NCI-H2227 (cell line): ENCODE data around the gene SF3B5.
"Not testable (repeated sequence)": the region's sequence is repeated elsewhere in the genome, so short reads cannot be mapped to it uniquely, and the experiment has no call there.

Experiments used
- DNase-seq: peaks from one replicate; lab custom pipeline; 2025; ENCODE audit not compliant: unreplicated experiment; lab: John Stamatoyannopoulos, UW

Gene SF3B5

GRCh38 chr6:144095134-144096002, at the start of gene SF3B5:
Gene SF3B5 (minus strand): TSS chr6:144095573. CDS start chr6:144095497, 76 bp downstream.
- peak; percentile 98 for DNase-seq

- no peak for DNase-seq
These were observed 49.6 kb upstream of the SF3B5 start for GRCh38 chr6:144144996-144145395.

GRCh38 chr6:144143878-144144277, 48.5 kb upstream of the SF3B5 start:
- DNase-seq, result no peak

GRCh38 chr6:144143106-144143505, 47.7 kb upstream of the SF3B5 start:
- DNase-seq, result no peak

- DNase-seq, result no peak
These were observed 46.1 kb upstream of the SF3B5 start for GRCh38 chr6:144141470-144141869.

GRCh38 chr6:144140867-144141266, 45.5 kb upstream of the SF3B5 start:
- no peak for DNase-seq

GRCh38 chr6:144139817-144140216, 44.4 kb upstream of the SF3B5 start:
- no peak for DNase-seq

GRCh38 chr6:144138542-144138941, 43.2 kb upstream of the SF3B5 start:
- DNase-seq, result no peak

- no peak for DNase-seq
These were observed 39.4 kb upstream of the SF3B5 start for GRCh38 chr6:144134737-144135136.

- no peak for DNase-seq
These were observed 38.8 kb upstream of the SF3B5 start for GRCh38 chr6:144134176-144134575.

GRCh38 chr6:144133225-144133821, 38.0 kb upstream of the SF3B5 start:
- no peak for DNase-seq

- not testable (repeated sequence) for DNase-seq
These were observed 36.9 kb upstream of the SF3B5 start for GRCh38 chr6:144132167-144132690.

GRCh38 chr6:144131248-144131709, 35.9 kb upstream of the SF3B5 start:
- DNase-seq, result no peak

GRCh38 chr6:144129469-144129868, 34.1 kb upstream of the SF3B5 start:
- no peak for DNase-seq

- no peak for DNase-seq
These were observed 31.7 kb upstream of the SF3B5 start for GRCh38 chr6:144127097-144127496.

- no peak for DNase-seq
These were observed 28.5 kb upstream of the SF3B5 start for GRCh38 chr6:144123836-144124235.

- no peak for DNase-seq
These were observed 28.0 kb upstream of the SF3B5 start for GRCh38 chr6:144123421-144123820.

GRCh38 chr6:144122861-144123260, 27.5 kb upstream of the SF3B5 start:
- DNase-seq, result no peak

- DNase-seq, result no peak
These were observed 24.0 kb upstream of the SF3B5 start for GRCh38 chr6:144119376-144119775.

- no peak for DNase-seq
These were observed 19.8 kb upstream of the SF3B5 start for GRCh38 chr6:144115219-144115618.

GRCh38 chr6:144113366-144113765, 18.0 kb upstream of the SF3B5 start:
- DNase-seq, result no peak

- no peak for DNase-seq
These were observed 14.8 kb upstream of the SF3B5 start for GRCh38 chr6:144110210-144110609.
